ENCODE measurements around the gene PLSCR5.

GRCh38 chr3:146653978-146654377, 48.8 kb upstream of the PLSCR5 start:
- TF ChIP-seq POLR2A (IDR thresholded peaks at IDR 0.05), result no peak
- TF ChIP-seq CTCF (IDR thresholded peaks at IDR 0.05), result no peak

All from lower leg skin (tissue), 3 donors.